ENCODE measurements around the gene CHGA.
A peak's percentile ranks its signal among the peaks of the same experiment; 100 is the strongest.

DNA sequence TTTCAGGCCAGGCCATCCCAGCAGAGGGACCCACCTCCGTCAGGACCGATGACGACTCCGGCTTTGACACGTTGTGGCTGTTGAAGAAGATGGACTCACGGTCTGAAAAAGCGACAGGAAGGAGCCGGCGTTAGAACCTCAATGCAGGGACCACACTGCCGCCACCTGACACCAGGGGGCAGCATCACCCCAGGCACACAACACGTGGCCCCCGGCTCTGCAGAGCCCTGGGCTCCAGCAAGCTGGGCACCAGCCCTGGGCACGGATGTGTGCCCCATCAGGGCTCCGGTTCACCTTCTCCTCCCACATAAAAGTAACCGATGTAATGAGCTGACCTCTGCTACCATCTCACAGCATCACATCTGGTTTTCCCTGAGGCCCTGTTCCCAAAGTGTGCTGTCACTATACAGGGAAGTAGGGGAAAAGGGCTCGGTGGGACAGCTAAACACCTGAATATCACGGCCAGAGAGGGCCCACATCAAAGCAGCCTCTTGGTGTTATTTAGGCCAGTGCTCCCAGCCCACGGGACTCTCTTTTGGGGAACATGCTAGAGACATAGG, 29.0 kb downstream of the CHGA start:
- TF ChIP-seq, protein P1, sequence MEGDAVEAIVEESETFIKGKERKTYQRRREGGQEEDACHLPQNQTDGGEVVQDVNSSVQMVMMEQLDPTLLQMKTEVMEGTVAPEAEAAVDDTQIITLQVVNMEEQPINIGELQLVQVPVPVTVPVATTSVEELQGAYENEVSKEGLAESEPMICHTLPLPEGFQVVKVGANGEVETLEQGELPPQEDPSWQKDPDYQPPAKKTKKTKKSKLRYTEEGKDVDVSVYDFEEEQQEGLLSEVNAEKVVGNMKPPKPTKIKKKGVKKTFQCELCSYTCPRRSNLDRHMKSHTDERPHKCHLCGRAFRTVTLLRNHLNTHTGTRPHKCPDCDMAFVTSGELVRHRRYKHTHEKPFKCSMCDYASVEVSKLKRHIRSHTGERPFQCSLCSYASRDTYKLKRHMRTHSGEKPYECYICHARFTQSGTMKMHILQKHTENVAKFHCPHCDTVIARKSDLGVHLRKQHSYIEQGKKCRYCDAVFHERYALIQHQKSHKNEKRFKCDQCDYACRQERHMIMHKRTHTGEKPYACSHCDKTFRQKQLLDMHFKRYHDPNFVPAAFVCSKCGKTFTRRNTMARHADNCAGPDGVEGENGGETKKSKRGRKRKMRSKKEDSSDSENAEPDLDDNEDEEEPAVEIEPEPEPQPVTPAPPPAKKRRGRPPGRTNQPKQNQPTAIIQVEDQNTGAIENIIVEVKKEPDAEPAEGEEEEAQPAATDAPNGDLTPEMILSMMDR (IDR thresholded peaks at IDR 0.05): peak; percentile 89 to 98 (median 92)
- TF ChIP-seq POLR2A (IDR thresholded peaks at IDR 0.05): no peak
- no peak for TF ChIP-seq EP300 (IDR thresholded peaks at IDR 0.05)
- no peak for TF ChIP-seq POLR2AphosphoS5 (IDR thresholded peaks at IDR 0.05)
